WTC11 (cell line): ENCODE measurements around the gene CRIP1. TPM values are rescaled to one million over a fixed set of nuclear protein-coding genes. Genes with fewer than 3 reads are reported as not detected.
A peak's percentile ranks its signal among the peaks of the same experiment; 100 is the strongest.

ENCODE experiments used
- ATAC-seq: fragments of 200-7000 bp; cut with Tn5 transposase; 2 replicates; pipeline ENCODE4 v1.10.0; 2021; ENCODE audit warnings: mild to moderate bottlenecking, moderate library complexity
- CTCF ChIA-PET: fragments of 300-600 bp; sonication (Branson Sonifier 250); formaldehyde crosslinking; loops from one replicate; lab custom pipeline; 2021; ENCODE audit warnings: antibody characterized with exemption; lab: Charles Lee
- POLR2A ChIA-PET: fragments of 350-600 bp; sonication (Branson Sonifier 250); formaldehyde crosslinking; loops from one replicate; lab custom pipeline; 2021; ENCODE audit warnings: antibody characterized with exemption; lab: Charles Lee
- DNase-seq: peaks from one replicate; pipeline ENCODE4 v3.0.0; 2021; ENCODE audit warnings: low spot score
- H3K27ac Mint-ChIP-seq: 2 replicates; pipeline ENCODE4 v1.8.0; 2021; ENCODE audit warnings: mixed read lengths
- H3K27me3 Mint-ChIP-seq: 2 replicates; pipeline ENCODE4 v1.8.0; 2021; ENCODE audit warnings: low read depth, mild to moderate bottlenecking, moderate library complexity, mixed read lengths
- H3K36me3 Mint-ChIP-seq: 2 replicates; pipeline ENCODE4 v1.8.0; 2021; ENCODE audit warnings: mixed read lengths
- H3K4me1 Mint-ChIP-seq: 2 replicates; pipeline ENCODE4 v1.8.0; 2022; ENCODE audit warnings: mixed read lengths
- H3K4me3 Mint-ChIP-seq: 2 replicates; pipeline ENCODE4 v1.8.0; 2021; ENCODE audit warnings: mild to moderate bottlenecking, moderate library complexity, mixed read lengths
- H3K9me3 Mint-ChIP-seq: 2 replicates; pipeline ENCODE4 v1.8.0; 2021; ENCODE audit warnings: mixed read lengths
- ATF1 ChIP-seq: sonication (generic); formaldehyde crosslinking; IDR thresholded peaks from 2 replicates; pipeline ENCODE4 v1.8.1; 2023; ENCODE audit warnings: mild to moderate bottlenecking, moderate library complexity, missing genetic modification reagents
- E2F1 ChIP-seq: sonication (generic); formaldehyde crosslinking; IDR thresholded peaks from 2 replicates; pipeline ENCODE4 v1.8.0; 2022; ENCODE audit warnings: mild to moderate bottlenecking, missing genetic modification reagents
- MLX ChIP-seq: sonication (generic); formaldehyde crosslinking; IDR thresholded peaks from 2 replicates; pipeline ENCODE4 v1.8.1; 2023; ENCODE audit warnings: mild to moderate bottlenecking, missing genetic modification reagents, moderate library complexity
- NFE2L1 ChIP-seq: sonication (generic); formaldehyde crosslinking; IDR thresholded peaks from 2 replicates; pipeline ENCODE4 v1.8.1; 2023; ENCODE audit warnings: missing genetic modification reagents
- NFYB ChIP-seq: sonication (generic); formaldehyde crosslinking; conservative IDR thresholded peaks from 2 replicates; pipeline ENCODE4 v1.8.0; 2022; ENCODE audit warnings: low read depth, missing genetic modification reagents
- RORB ChIP-seq: fragments of 250-450 bp; sonication (Bioruptor Pico); IDR thresholded peaks from 2 replicates; pipeline ENCODE4 v1.9.0; 2021; ENCODE audit warnings: mild to moderate bottlenecking
- SMAD3 ChIP-seq: sonication (generic); formaldehyde crosslinking; IDR thresholded peaks from 2 replicates; pipeline ENCODE4 v1.8.0; 2022; ENCODE audit warnings: missing genetic modification reagents, mild to moderate bottlenecking, borderline replicate concordance
- TCF7 ChIP-seq: sonication (generic); formaldehyde crosslinking; IDR thresholded peaks from 2 replicates; pipeline ENCODE4 v1.8.0; 2022; ENCODE audit warnings: mild to moderate bottlenecking, low read depth, missing genetic modification reagents, moderate library complexity
- USF2 ChIP-seq: sonication (generic); formaldehyde crosslinking; IDR thresholded peaks from 2 replicates; pipeline ENCODE4 v1.8.1; 2023; ENCODE audit warnings: mild to moderate bottlenecking, missing genetic modification reagents, moderate library complexity
- ZBTB21 ChIP-seq: sonication (generic); formaldehyde crosslinking; IDR thresholded peaks from 2 replicates; pipeline ENCODE4 v1.8.1; 2023; ENCODE audit warnings: mild to moderate bottlenecking, missing genetic modification reagents, borderline replicate concordance
- ZNF416 ChIP-seq: fragments of 250-450 bp; sonication (Bioruptor Pico); IDR thresholded peaks from 2 replicates; pipeline ENCODE4 v1.9.0; 2021; ENCODE audit warnings: mild to moderate bottlenecking, inconsistent platforms
- total RNA-seq: library from RNA; stranded (reverse); gene quantifications from 3 replicates; pipeline ENCODE4 v1.2.3, GENCODE V29; 2021
- TF ChIP-seq, protein P1 (sequence below): sonication (generic); formaldehyde crosslinking; IDR thresholded peaks from 2 replicates; pipeline ENCODE4 v1.8.1; 2022; ENCODE audit warnings: low read depth, missing genetic modification reagents, borderline replicate concordance
- TF ChIP-seq, protein P2 (sequence below): sonication (generic); formaldehyde crosslinking; IDR thresholded peaks from 2 replicates; pipeline ENCODE4 v1.8.0; 2022; ENCODE audit warnings: missing genetic modification reagents

CRIP1 gene
- total RNA-seq, 1 experiment from 2014 or later, result 9.0 TPM

DNA sequence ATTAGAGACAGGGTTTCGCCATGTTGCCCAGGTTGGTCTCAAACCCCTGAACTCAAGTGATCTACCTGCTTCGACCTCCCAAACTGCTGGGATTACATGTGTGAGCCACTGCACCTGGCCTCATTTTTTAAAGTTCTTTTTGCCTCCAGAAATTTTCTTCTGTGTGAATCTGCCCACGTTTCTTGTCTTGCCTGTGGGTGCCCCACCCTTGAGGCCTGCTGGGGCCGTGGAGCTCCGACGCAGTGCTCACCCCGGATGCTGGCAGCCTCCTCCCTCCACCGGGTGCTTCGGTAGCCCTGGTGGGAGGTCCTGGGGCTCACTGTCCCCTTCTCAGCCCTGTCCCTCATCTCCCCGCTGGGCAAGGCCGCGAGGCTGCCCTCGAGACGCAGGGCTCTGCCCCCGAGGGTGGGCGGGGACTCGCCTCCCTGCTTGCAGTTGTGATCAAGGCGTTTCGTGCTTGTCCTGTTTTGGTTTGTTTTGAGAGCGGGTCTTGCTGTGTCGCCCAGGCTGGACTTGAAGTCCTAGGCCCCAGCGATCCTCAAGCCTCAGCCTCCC is 31.5 kb upstream of the CRIP1 start:
- Mint-ChIP-seq H3K27ac (peak overlapping the region; percentile 64), H3K4me1 (no peaks in the 10 kb centered on the region), H3K36me3 (peaks cover 32% of the 10 kb centered on the region), H3K27me3 (no peaks in the 10 kb centered on the region), H3K4me3 (no peak overlapping the region), H3K9me3 (no peaks in the 10 kb centered on the region)
- TF ChIP-seq TCF7 (no peak), ZBTB21 (CRISPR knock-in tag) (no peak), USF2 (CRISPR knock-in tag) (no peak)
- ChIA-PET POLR2A (no interaction called here), CTCF (no interaction called here)
- ATAC-seq, result no peak
- no peak for DNase-seq

DNA sequence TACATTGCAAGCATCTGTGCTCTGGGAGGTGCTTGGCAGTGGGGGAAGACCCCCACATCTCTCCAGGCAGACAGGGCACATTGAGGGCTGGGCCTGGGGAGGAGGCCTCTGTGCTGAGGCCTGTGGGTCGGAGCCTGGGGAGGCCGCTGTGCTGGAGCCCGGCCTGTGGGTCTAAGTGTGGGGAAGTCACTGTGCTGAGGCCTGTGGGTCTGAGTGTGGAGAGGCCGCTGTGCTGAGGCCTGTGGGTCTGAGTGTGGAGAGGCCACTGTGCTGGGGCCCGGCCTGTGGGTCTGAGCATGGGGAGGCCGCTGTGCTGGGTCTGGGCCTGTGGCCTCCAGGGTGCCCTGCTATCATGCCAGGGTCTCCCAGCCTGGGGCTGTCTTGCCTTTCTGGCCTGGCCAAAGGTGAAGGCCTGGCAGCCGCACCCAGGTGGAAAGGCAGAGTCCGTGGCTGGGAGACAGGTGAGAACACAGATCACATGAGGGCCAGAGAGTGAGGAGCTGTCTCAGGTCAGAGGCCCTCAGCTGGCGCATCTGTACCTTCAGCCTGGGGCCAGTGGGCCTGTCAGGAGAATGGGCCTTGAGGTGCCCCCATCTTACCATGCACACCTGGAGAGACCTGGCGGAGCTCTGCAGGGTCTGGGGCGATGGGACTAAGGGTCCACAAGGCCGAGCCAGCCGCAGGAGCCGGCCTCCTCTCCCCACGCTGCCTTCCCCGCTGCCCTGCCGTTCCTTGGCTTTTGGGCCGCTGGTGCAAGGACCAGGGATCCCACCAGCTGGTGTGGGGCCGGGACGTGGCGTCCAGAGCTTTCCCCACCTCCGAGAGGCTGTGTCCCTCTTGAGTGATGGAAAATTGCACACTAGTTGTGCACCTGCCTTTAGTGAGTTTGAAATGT is 30.7 kb upstream of the CRIP1 start:
- no peak for DNase-seq
- Mint-ChIP-seq H3K27ac (peak overlapping the region; percentile 64; the same call in 1 of the 2 replicates), H3K27me3 (no peaks in the 10 kb centered on the region), H3K9me3 (no peaks in the 10 kb centered on the region), H3K4me1 (no peaks in the 10 kb centered on the region), H3K36me3 (peaks cover 31% of the 10 kb centered on the region), H3K4me3 (no peak overlapping the region)
- TF ChIP-seq MLX, result no peak
- no peak for TF ChIP-seq NFYB (CRISPR knock-in tag)
- no peak for TF ChIP-seq RORB (CRISPR knock-in tag)
- TF ChIP-seq, protein P1, sequence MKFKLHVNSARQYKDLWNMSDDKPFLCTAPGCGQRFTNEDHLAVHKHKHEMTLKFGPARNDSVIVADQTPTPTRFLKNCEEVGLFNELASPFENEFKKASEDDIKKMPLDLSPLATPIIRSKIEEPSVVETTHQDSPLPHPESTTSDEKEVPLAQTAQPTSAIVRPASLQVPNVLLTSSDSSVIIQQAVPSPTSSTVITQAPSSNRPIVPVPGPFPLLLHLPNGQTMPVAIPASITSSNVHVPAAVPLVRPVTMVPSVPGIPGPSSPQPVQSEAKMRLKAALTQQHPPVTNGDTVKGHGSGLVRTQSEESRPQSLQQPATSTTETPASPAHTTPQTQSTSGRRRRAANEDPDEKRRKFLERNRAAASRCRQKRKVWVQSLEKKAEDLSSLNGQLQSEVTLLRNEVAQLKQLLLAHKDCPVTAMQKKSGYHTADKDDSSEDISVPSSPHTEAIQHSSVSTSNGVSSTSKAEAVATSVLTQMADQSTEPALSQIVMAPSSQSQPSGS, result no peak
- TF ChIP-seq, protein P2, sequence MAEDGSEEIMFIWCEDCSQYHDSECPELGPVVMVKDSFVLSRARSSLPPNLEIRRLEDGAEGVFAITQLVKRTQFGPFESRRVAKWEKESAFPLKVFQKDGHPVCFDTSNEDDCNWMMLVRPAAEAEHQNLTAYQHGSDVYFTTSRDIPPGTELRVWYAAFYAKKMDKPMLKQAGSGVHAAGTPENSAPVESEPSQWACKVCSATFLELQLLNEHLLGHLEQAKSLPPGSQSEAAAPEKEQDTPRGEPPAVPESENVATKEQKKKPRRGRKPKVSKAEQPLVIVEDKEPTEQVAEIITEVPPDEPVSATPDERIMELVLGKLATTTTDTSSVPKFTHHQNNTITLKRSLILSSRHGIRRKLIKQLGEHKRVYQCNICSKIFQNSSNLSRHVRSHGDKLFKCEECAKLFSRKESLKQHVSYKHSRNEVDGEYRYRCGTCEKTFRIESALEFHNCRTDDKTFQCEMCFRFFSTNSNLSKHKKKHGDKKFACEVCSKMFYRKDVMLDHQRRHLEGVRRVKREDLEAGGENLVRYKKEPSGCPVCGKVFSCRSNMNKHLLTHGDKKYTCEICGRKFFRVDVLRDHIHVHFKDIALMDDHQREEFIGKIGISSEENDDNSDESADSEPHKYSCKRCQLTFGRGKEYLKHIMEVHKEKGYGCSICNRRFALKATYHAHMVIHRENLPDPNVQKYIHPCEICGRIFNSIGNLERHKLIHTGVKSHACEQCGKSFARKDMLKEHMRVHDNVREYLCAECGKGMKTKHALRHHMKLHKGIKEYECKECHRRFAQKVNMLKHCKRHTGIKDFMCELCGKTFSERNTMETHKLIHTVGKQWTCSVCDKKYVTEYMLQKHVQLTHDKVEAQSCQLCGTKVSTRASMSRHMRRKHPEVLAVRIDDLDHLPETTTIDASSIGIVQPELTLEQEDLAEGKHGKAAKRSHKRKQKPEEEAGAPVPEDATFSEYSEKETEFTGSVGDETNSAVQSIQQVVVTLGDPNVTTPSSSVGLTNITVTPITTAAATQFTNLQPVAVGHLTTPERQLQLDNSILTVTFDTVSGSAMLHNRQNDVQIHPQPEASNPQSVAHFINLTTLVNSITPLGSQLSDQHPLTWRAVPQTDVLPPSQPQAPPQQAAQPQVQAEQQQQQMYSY (CRISPR knock-in tag), result no peak
- TF ChIP-seq E2F1 (CRISPR knock-in tag), result no peak
- TF ChIP-seq ZNF416 (CRISPR knock-in tag), result no peak
- no peak for TF ChIP-seq ATF1
- TF ChIP-seq NFE2L1 (CRISPR knock-in tag), result no peak
- TF ChIP-seq SMAD3 (CRISPR knock-in tag), result no peak
- ChIA-PET CTCF (interaction anchor here (2.2 kb wide), 1 partner anchor 25 kb away, joined by 10 read pairs; no protein-coding TSS in a partner anchor), POLR2A (no interaction called here)
- no peak for ATAC-seq
